ENCODE data around the gene PDXK.
A peak's percentile ranks its signal among the peaks of the same experiment; 100 is the strongest.
"Not testable (repeated sequence)": the region's sequence is repeated elsewhere in the genome, so short reads cannot be mapped to it uniquely, and the experiment has no call there.

Gene PDXK

GRCh38 chr21:43718872-43719747 lies at the start of gene PDXK:
Gene PDXK (plus strand): TSS chr21:43719129. CDS start chr21:43719295, 166 bp downstream.
- Mint-ChIP-seq H3K4me1 (ENCODE audit: low read depth) (peaks cover 71% of the 10 kb centered on the region), H3K9me3 (no peaks in the 10 kb centered on the region), H3K27me3 (peaks cover 23% of the 10 kb centered on the region), H3K4me3 (peak within 1 kb of the TSS; percentile 96), H3K27ac (peak within 1 kb of the TSS; percentile 91), H3K36me3 (ENCODE audit: low read depth) (peaks cover 47% of the 10 kb centered on the region)
- intact Hi-C loops (cut with micrococcal nuclease), result loop anchor here (2.0 kb wide), 1 partner anchor 58 kb away; the partner anchor contains the start of gene CSTB

GRCh38 chr21:43669828-43670605 lies 48.9 kb upstream of the PDXK start:
- peaks cover 9% of the 10 kb centered on the region for H3K9me3 Mint-ChIP-seq
- H3K4me3 Mint-ChIP-seq, result no peak overlapping the region
- intact Hi-C loops (cut with micrococcal nuclease), result loop anchor here (10.0 kb wide), 2 partner anchors 55 to 295 kb away; no protein-coding TSS in a partner anchor
- peaks cover 77% of the 10 kb centered on the region for H3K36me3 Mint-ChIP-seq (ENCODE audit: low read depth)
- no peak overlapping the region for H3K27ac Mint-ChIP-seq
- peaks cover 18% of the 10 kb centered on the region for H3K4me1 Mint-ChIP-seq (ENCODE audit: low read depth)
- H3K27me3 Mint-ChIP-seq, result no peaks in the 10 kb centered on the region

- H3K27me3 Mint-ChIP-seq, result no peaks in the 10 kb centered on the region
- H3K4me1 Mint-ChIP-seq (ENCODE audit: low read depth), result peaks cover 5% of the 10 kb centered on the region
- no peak overlapping the region for H3K27ac Mint-ChIP-seq
- H3K4me3 Mint-ChIP-seq, result no peak overlapping the region
- peaks cover 99% of the 10 kb centered on the region for H3K36me3 Mint-ChIP-seq (ENCODE audit: low read depth)
- no peaks in the 10 kb centered on the region for H3K9me3 Mint-ChIP-seq
- intact Hi-C loops (cut with micrococcal nuclease), result loop anchor here (10.0 kb wide), 1 partner anchor 289 kb away; no protein-coding TSS in a partner anchor
These were observed 43.1 kb upstream of the PDXK start for GRCh38 chr21:43675871-43676270.

DNA sequence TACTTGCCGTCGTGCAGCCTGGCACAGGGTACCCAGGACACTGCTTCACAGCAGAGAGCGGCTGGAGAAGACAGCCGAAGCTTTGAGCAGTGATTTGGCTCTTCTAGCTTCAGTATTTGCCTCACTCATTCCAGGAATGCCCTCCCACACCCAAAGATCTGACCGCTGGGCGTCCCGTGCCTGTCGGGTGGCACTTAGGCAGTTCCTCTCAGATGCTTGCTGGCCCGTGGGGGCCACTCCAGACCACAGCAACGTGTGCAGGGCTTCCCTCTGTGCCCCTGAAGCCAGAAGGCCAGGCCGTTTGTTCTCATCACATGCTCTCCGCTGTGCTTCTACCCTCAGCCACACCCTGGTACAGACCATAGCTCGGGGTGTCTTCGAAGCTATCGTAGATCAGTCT lies 42.5 kb upstream of the PDXK start:
- no peaks in the 10 kb centered on the region for H3K9me3 Mint-ChIP-seq
- no peak overlapping the region for H3K4me3 Mint-ChIP-seq
- no peak overlapping the region for H3K27ac Mint-ChIP-seq
- H3K36me3 Mint-ChIP-seq (ENCODE audit: low read depth), result peaks cover 99% of the 10 kb centered on the region
- intact Hi-C loops (cut with micrococcal nuclease), result loop anchor here (10.0 kb wide), 1 partner anchor 288 kb away; no protein-coding TSS in a partner anchor
- H3K27me3 Mint-ChIP-seq, result no peaks in the 10 kb centered on the region
- H3K4me1 Mint-ChIP-seq (ENCODE audit: low read depth), result peaks cover 5% of the 10 kb centered on the region

DNA sequence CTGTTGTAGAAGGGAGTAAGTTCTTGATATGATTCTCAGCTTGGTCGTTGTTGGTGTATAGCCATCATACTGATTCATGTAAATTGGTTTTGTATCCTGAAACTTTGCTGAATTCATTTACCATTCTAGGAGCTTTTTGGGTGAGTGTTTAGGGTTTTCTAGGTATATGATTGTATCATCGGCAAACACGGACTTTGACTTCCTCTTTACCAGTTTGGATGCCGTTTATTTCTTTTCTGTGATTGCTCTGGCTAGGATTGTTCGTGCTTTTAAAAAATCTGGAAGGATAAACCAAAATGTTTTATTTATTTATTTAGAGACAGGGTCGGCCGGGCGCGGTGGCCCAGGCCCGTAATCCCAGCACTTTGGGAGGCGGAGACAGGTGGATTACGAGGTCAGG lies 39.0 kb upstream of the PDXK start:
- Mint-ChIP-seq H3K27ac (no peak overlapping the region), H3K36me3 (ENCODE audit: low read depth) (peaks cover 100% of the 10 kb centered on the region), H3K9me3 (no peaks in the 10 kb centered on the region), H3K4me1 (ENCODE audit: low read depth) (peaks cover 14% of the 10 kb centered on the region), H3K27me3 (no peaks in the 10 kb centered on the region), H3K4me3 (no peak overlapping the region)
- intact Hi-C loops (cut with micrococcal nuclease), result loop anchor here (10.0 kb wide), 1 partner anchor 285 kb away; no protein-coding TSS in a partner anchor

- H3K4me3 Mint-ChIP-seq; H3K27ac Mint-ChIP-seq; H3K9me3 Mint-ChIP-seq; intact Hi-C loops (cut with micrococcal nuclease); H3K27me3 Mint-ChIP-seq: not testable (repeated sequence)
- Mint-ChIP-seq H3K4me1 (ENCODE audit: low read depth) (peaks cover 14% of the 10 kb centered on the region), H3K36me3 (ENCODE audit: low read depth) (peaks cover 100% of the 10 kb centered on the region)
These were observed 38.5 kb upstream of the PDXK start for GRCh38 chr21:43680421-43680820.

GRCh38 chr21:43681650-43682049 lies 37.3 kb upstream of the PDXK start:
- Mint-ChIP-seq H3K27ac (no peak overlapping the region), H3K36me3 (ENCODE audit: low read depth) (peaks cover 100% of the 10 kb centered on the region), H3K9me3 (no peaks in the 10 kb centered on the region)

GRCh38 chr21:43684424-43684823 lies 34.5 kb upstream of the PDXK start:
- H3K4me3 Mint-ChIP-seq, result no peak overlapping the region
- H3K9me3 Mint-ChIP-seq, result no peaks in the 10 kb centered on the region
- no peaks in the 10 kb centered on the region for H3K27me3 Mint-ChIP-seq
- H3K27ac Mint-ChIP-seq, result peak overlapping the region; percentile 73
- peaks cover 100% of the 10 kb centered on the region for H3K36me3 Mint-ChIP-seq (ENCODE audit: low read depth)
- peaks cover 49% of the 10 kb centered on the region for H3K4me1 Mint-ChIP-seq (ENCODE audit: low read depth)
- intact Hi-C loops (cut with micrococcal nuclease), result no loop called here

More at GRCh38 chr21:43681650-43682049, 37.3 kb upstream of the PDXK start:
- no peak overlapping the region for H3K4me3 Mint-ChIP-seq
- peaks cover 21% of the 10 kb centered on the region for H3K4me1 Mint-ChIP-seq (ENCODE audit: low read depth)
- H3K27me3 Mint-ChIP-seq, result no peaks in the 10 kb centered on the region
- intact Hi-C loops (cut with micrococcal nuclease), result no loop called here

GRCh38 chr21:43686811-43687565 lies 31.9 kb upstream of the PDXK start:
- Mint-ChIP-seq H3K36me3 (ENCODE audit: low read depth) (peaks cover 100% of the 10 kb centered on the region), H3K4me1 (ENCODE audit: low read depth) (peaks cover 61% of the 10 kb centered on the region), H3K9me3 (no peaks in the 10 kb centered on the region), H3K27ac (peak overlapping the region; percentile 90), H3K4me3 (no peak overlapping the region), H3K27me3 (no peaks in the 10 kb centered on the region)
- intact Hi-C loops (cut with micrococcal nuclease), result no loop called here

GRCh38 chr21:43687566-43688399 lies 31.1 kb upstream of the PDXK start:
- no peaks in the 10 kb centered on the region for H3K9me3 Mint-ChIP-seq
- no peaks in the 10 kb centered on the region for H3K27me3 Mint-ChIP-seq
- peaks cover 100% of the 10 kb centered on the region for H3K36me3 Mint-ChIP-seq (ENCODE audit: low read depth)
- H3K4me3 Mint-ChIP-seq, result peak overlapping the region; percentile 18
- intact Hi-C loops (cut with micrococcal nuclease), result no loop called here
- peaks cover 67% of the 10 kb centered on the region for H3K4me1 Mint-ChIP-seq (ENCODE audit: low read depth)
- H3K27ac Mint-ChIP-seq, result peak overlapping the region; percentile 90

DNA sequence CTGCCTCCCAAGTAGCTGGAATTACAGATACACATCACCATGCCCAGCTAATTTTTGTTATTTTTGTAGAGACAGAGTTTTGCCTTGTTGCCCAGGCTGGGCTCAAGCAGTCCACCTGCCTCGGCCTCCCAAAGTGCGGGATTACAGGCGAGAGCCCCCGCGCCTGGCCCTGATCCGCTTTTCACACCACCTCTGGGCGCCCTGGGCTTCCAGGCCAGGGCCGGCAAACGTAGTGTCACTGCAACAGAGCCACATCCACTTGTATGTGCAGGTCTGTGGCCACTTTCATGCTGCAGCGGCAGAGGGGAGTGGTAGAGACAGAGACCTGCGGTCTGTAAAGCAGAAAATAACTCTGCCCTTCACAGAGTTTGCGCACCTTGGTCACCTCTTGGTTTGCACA lies 30.0 kb upstream of the PDXK start:
- Mint-ChIP-seq H3K4me1 (ENCODE audit: low read depth) (peaks cover 78% of the 10 kb centered on the region), H3K27me3 (no peaks in the 10 kb centered on the region), H3K4me3 (no peak overlapping the region), H3K9me3 (no peaks in the 10 kb centered on the region), H3K36me3 (ENCODE audit: low read depth) (peaks cover 100% of the 10 kb centered on the region), H3K27ac (peak overlapping the region; percentile 90)
- intact Hi-C loops (cut with micrococcal nuclease), result no loop called here

- intact Hi-C loops (cut with micrococcal nuclease), result no loop called here
- Mint-ChIP-seq H3K4me3 (peak overlapping the region; percentile 77), H3K36me3 (ENCODE audit: low read depth) (peaks cover 100% of the 10 kb centered on the region), H3K9me3 (no peaks in the 10 kb centered on the region), H3K27ac (peak overlapping the region; percentile 90), H3K27me3 (no peaks in the 10 kb centered on the region), H3K4me1 (ENCODE audit: low read depth) (peaks cover 80% of the 10 kb centered on the region)
These were observed 29.2 kb upstream of the PDXK start for GRCh38 chr21:43689556-43690337.
